ENCODE results near the gene NXPE1.

Gene NXPE1

GRCh38 chr11:114562166-114562916, 2.7 kb upstream of the NXPE1 start:
- DNase-seq = peak; percentile 18

- DNase-seq = no peak
Observed at GRCh38 chr11:114556135-114556534, 3.5 kb downstream of the NXPE1 start.

DNA sequence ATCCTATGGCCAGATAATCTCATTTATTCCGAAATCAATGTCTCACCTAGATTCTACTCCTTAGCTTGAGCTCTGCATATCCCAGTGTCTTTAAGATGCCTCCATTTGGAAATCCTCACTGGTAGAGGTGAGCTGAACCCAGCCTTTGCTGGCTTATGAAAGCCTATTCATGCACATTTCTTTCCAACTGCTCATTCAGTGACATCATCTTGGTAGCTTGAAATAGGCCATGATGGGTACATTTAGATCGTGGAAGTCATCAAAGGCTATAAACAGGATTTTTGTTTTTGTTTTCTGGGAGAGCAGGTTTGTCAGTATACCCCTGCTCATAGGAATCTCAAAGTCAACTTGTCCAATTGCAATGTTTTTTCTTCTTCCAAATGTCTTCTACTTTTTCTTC, 6.0 kb downstream of the NXPE1 start:
- peak; percentile 2 for DNase-seq

DNA sequence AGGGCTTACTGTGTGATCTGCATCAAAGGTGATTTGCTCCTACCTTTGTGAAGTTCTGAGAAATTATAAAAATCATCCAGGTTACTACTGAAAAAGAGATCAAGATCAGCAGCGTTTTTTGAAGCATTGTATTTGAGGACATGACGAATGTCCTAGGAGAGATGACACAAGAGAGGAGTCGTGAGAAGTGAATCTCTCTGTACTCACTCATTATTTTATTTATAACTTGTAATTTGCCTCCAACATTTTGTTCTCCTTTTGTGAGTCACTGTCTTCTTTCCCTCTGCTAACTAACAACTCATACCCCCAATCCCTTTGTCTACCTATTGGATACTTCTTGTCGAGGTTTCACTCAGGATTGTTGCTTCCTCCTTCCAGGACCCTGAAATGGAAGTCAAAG, 8.6 kb downstream of the NXPE1 start:
- no peak for DNase-seq

DNA sequence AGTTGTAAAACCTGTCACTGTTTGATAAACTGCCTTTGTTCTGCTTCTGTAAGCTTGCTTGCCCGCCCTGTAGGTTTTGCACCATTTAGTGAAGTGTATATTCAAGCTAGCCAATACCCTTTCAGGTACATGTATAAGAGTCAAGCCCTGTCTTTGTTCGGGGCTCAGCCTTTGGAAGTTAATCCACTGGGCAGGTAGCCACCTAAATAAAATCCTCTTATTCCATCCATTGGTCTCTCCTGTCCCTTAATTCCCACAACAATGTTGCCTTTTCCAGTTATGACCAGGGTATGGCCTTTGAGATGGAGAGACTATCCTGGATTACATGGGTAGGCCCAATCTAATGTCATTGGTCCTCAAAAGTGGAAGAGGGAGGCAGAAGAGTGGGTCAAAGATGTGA, 34.0 kb downstream of the NXPE1 start:
- no peak for DNase-seq

- DNase-seq = no peak
Observed at GRCh38 chr11:114524122-114524521, 35.6 kb downstream of the NXPE1 start.

DNA sequence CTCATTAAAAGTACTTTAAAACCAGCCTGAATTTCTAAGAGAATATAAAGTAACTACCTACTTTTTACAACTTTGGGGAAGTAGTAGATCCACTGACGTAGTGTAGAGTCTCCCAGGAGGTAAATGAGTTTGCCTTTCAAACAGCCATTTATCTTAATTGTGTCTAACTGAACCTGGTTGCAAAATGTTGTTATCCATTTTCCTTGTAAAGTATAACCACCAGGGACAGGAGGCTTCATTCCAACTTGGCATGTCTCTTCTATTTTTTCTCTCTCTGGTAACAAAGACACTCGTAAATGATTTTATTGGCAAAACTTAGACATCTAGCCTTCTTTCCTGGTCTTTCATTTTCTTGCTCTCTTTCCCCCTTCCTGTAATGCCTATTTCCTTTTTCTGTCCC, 36.9 kb downstream of the NXPE1 start:
- no peak for DNase-seq

- no peak for DNase-seq
Observed at GRCh38 chr11:114511538-114511937, 48.1 kb downstream of the NXPE1 start.

DNA sequence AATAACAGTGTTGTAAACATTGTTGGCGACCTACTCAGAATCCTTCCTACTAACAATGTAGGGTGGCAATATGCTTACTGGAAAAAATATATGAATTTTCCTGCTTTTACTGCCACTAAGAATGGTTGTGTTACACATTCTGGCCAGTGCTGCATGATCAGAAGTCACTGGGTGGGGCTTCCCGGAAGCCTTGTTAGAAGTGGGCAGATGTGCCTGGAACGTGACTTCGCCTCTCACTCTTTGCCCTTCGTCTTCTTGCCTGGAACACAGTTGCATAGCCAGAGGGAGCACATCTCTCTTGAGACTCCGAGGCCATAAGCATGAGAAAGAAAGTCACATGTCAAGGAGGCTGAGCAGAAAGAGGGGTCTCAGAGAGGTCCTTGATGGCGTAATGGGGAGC, 48.6 kb downstream of the NXPE1 start:
- DNase-seq = no peak

GRCh38 chr11:114501901-114502300, 57.8 kb downstream of the NXPE1 start:
- peak; percentile 56 for DNase-seq

- DNase-seq = peak; percentile 14
Observed at GRCh38 chr11:114499756-114500155, 59.9 kb downstream of the NXPE1 start.

GRCh38 chr11:114496915-114497314, 62.8 kb downstream of the NXPE1 start:
- no peak for DNase-seq

GRCh38 chr11:114483929-114484328, 75.8 kb downstream of the NXPE1 start:
- no peak for DNase-seq

- DNase-seq = no peak
Observed at GRCh38 chr11:114482114-114482513, 77.6 kb downstream of the NXPE1 start.

DNA sequence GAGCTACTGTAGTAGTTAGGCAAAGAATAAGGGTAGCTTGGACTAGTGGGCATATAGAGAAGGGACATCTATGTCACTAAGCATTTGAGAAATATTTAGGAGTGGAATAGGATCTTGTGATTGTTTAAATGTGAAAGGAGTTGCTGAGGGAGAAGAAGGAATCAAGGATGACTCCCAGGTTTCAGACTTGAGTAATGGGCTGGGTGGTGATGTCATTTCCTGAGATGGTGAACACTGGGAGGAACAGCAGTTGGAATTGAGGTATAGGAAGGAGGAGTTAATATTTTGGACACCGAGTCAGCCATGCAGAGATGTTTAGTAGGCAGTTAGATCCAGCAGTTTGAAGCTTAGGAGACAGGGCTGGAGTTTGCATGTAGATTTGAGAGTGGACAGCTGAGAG, 80.3 kb downstream of the NXPE1 start:
- peak; percentile 31 for DNase-seq

DNA sequence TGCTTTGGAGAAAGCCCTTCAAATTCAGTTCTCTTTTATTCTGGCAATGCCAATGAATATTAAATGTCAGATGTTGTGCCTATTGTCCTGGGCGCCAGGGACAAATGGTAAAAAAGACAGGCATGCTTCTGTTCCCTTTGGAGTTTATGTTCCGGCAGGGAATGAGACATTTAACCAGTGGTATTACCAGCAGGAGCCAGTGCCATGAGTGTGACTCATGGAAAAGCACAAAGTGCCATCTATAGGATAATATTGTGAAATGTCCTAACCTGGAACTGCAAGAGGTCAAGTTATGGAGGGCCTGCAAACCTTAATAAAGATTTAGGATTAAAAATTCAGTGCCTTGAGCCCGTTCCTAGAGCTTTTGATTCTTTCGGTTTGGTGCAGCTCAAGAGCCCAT, 80.9 kb downstream of the NXPE1 start:
- peak; percentile 32 for DNase-seq

- no peak for DNase-seq
Observed at GRCh38 chr11:114478001-114478410, 81.7 kb downstream of the NXPE1 start.

DNA sequence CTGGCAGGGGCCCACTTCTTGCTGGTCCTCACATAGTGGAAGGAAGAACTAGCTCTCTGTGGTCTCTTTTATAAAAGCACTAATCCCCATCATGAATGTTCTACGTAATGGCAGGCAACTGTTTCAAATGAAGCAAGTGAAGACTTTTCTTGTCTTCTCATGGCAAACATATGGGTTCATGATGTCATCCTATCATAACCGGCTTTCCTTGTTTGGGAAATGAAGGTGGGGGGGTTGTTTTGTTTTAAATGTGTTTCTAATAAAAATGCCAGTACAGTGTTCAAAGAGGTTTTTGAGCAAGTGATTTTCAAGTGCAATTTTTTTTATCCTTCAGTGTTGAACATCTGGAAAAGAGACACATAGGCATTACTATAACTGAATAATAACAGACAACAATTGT, 87.0 kb downstream of the NXPE1 start:
- DNase-seq = no peak
